GM21717 (cell line): ENCODE results near the gene GPR26.

Source experiments
- ATAC-seq: cut with Tn5 transposase; IDR thresholded peaks from one replicate; pipeline ENCODE4 v1.9.1; 2021; ENCODE audit warnings: mild to moderate bottlenecking, moderate library complexity; ENCODE audit not compliant: unreplicated experiment

The GPR26 gene

GRCh38 chr10:123645016-123645415 lies 21.1 kb upstream of the GPR26 start:
- no peak for ATAC-seq

GRCh38 chr10:123645615-123646014 lies 20.5 kb upstream of the GPR26 start:
- no peak for ATAC-seq

GRCh38 chr10:123648595-123648994 lies 17.6 kb upstream of the GPR26 start:
- ATAC-seq = no peak

- no peak for ATAC-seq
Measured at GRCh38 chr10:123649676-123650075, 16.5 kb upstream of the GPR26 start.

- ATAC-seq = no peak
Measured at GRCh38 chr10:123651421-123652047, 14.6 kb upstream of the GPR26 start.

GRCh38 chr10:123655751-123656150 lies 10.4 kb upstream of the GPR26 start:
- ATAC-seq = no peak

- ATAC-seq = no peak
Measured at GRCh38 chr10:123663522-123663921, 2.6 kb upstream of the GPR26 start.

- no peak for ATAC-seq
Measured at GRCh38 chr10:123665491-123666286, 466 bp upstream of the GPR26 start.

GRCh38 chr10:123669886-123670285 lies 3.7 kb downstream of the GPR26 start:
- no peak for ATAC-seq

- no peak for ATAC-seq
Measured at GRCh38 chr10:123673198-123673597, 7.0 kb downstream of the GPR26 start.

- ATAC-seq = no peak
Measured at GRCh38 chr10:123674741-123675140, 8.6 kb downstream of the GPR26 start.

- ATAC-seq = no peak
Measured at GRCh38 chr10:123675811-123676210, 9.7 kb downstream of the GPR26 start.

- ATAC-seq = no peak
Measured at GRCh38 chr10:123677556-123677955, 11.4 kb downstream of the GPR26 start.

GRCh38 chr10:123678376-123678775 lies 12.2 kb downstream of the GPR26 start:
- ATAC-seq = no peak

GRCh38 chr10:123681285-123681684 lies 15.1 kb downstream of the GPR26 start:
- ATAC-seq = no peak

GRCh38 chr10:123682477-123682876 lies 16.3 kb downstream of the GPR26 start:
- no peak for ATAC-seq

GRCh38 chr10:123683459-123683858 lies 17.3 kb downstream of the GPR26 start:
- no peak for ATAC-seq

GRCh38 chr10:123683865-123684264 lies 17.7 kb downstream of the GPR26 start:
- no peak for ATAC-seq

GRCh38 chr10:123685260-123685659 lies 19.1 kb downstream of the GPR26 start:
- ATAC-seq = no peak

- ATAC-seq = no peak
Measured at GRCh38 chr10:123687758-123688157, 21.6 kb downstream of the GPR26 start.

- no peak for ATAC-seq
Measured at GRCh38 chr10:123689880-123690279, 23.7 kb downstream of the GPR26 start.

GRCh38 chr10:123703195-123703790 lies 37.1 kb downstream of the GPR26 start:
- ATAC-seq = no peak
